NB4 (cell line): Measurements from ENCODE around the gene PLAC1.

ENCODE experiments used
- DNase-seq: peaks from one replicate; pipeline ENCODE4 v3.0.0; 2010; ENCODE audit warnings: low read depth
- H3K4me3 ChIP-seq: one replicate; pipeline ENCODE4 v1.5.1; 2011; ENCODE audit warnings: mild to moderate bottlenecking, low read depth, low read length, moderate library complexity
- CTCF ChIP-seq: IDR thresholded peaks from one replicate; pipeline ENCODE4 v1.5.1; 2012; ENCODE audit warnings: low read depth, low read length
- MAX ChIP-seq: IDR thresholded peaks from 2 replicates; pipeline ENCODE4 v1.6.1; 2011; ENCODE audit warnings: low read depth, low read length
- MYC ChIP-seq: IDR thresholded peaks from 2 replicates; pipeline ENCODE4 v1.6.1; 2011; ENCODE audit warnings: low read depth, low read length
- POLR2A ChIP-seq: IDR thresholded peaks from 2 replicates; pipeline ENCODE4 v1.6.1; 2011; ENCODE audit warnings: mild to moderate bottlenecking; ENCODE audit not compliant: insufficient read length; ENCODE audit errors: extremely low read depth

The PLAC1 gene

GRCh38 chrX:134544135-134544512, 114.1 kb downstream of the PLAC1 start:
- no peak for TF ChIP-seq POLR2A
- no peak for TF ChIP-seq CTCF
- TF ChIP-seq MAX: no peak
- TF ChIP-seq MYC: no peak
- DNase-seq: no peak
- H3K4me3 ChIP-seq: no peak overlapping the region

GRCh38 chrX:134543288-134543687, 115.0 kb downstream of the PLAC1 start:
- no peak overlapping the region for H3K4me3 ChIP-seq
- no peak for DNase-seq
- TF ChIP-seq MAX (no peak), MYC (no peak), POLR2A (no peak), CTCF (no peak)

GRCh38 chrX:134542485-134542884, 115.8 kb downstream of the PLAC1 start:
- TF ChIP-seq MYC: no peak
- TF ChIP-seq POLR2A: no peak
- no peak for TF ChIP-seq MAX
- TF ChIP-seq CTCF: no peak
- DNase-seq: peak; percentile 89
- no peak overlapping the region for H3K4me3 ChIP-seq

- H3K4me3 ChIP-seq: no peak overlapping the region
- DNase-seq: no peak
- TF ChIP-seq MYC: no peak
- no peak for TF ChIP-seq MAX
- TF ChIP-seq CTCF: no peak
- no peak for TF ChIP-seq POLR2A
Observed at GRCh38 chrX:134541906-134542305, 116.4 kb downstream of the PLAC1 start.

GRCh38 chrX:134538316-134538715, 120.0 kb downstream of the PLAC1 start:
- no peak for TF ChIP-seq POLR2A
- no peak for TF ChIP-seq MYC
- TF ChIP-seq CTCF: no peak
- TF ChIP-seq MAX: no peak
- no peak overlapping the region for H3K4me3 ChIP-seq
- no peak for DNase-seq
